ENCODE data around the gene NTM. TPM values are rescaled to one million over a fixed set of nuclear protein-coding genes. Genes with fewer than 3 reads are reported as not detected.

The NTM gene
- total and polyA plus RNA-seq, 2 of the 8 experiments (the other 6 are each of a cell fraction or from before 2014, with no cell fraction given) = 13.4 to 20.0 TPM

- TF ChIP-seq CTCF (IDR thresholded peaks at IDR 0.05; ENCODE audit: control extremely low read depth in 1 of 3, insufficient read depth in 1 of 3, low read depth in 1 of 3, low read length in 3 of 3) = no peak
- TF ChIP-seq ATF3 (IDR thresholded peaks at IDR 0.05; ENCODE audit: insufficient read depth, low read depth, low read length) = no peak
- TF ChIP-seq EP300 (IDR thresholded peaks at IDR 0.05; ENCODE audit: borderline replicate concordance in 1 of 2, low read depth in 2 of 2, low read length in 2 of 2) = no peak
- TF ChIP-seq SP2 (IDR thresholded peaks at IDR 0.05; ENCODE audit: low read length) = no peak
- no peak for TF ChIP-seq SP1 (IDR thresholded peaks at IDR 0.05; ENCODE audit: low read depth, low read length)
- TF ChIP-seq POU5F1 (IDR thresholded peaks at IDR 0.05; ENCODE audit: low read depth, low read length) = no peak
- no peak for TF ChIP-seq CHD7 (IDR thresholded peaks at IDR 0.05; ENCODE audit: insufficient replicate concordance, low read length)
- no peak for TF ChIP-seq PHF8 (conservative IDR thresholded peaks at IDR 0.05; ENCODE audit: low read depth, low read length)
Measured at GRCh38 chr11:131785801-131786200, 415.4 kb downstream of the NTM start (continued).
